ACC112 (cell line): ENCODE results near the gene SORBS1.

Experiments used
- H2AFZ ChIP-seq: fragments of 200-600 bp; sonication (generic); one replicate; pipeline ENCODE4 v1.6.0; 2017; ENCODE audit warnings: antibody characterized with exemption, low read length; ENCODE audit not compliant: unreplicated experiment
- H3K27ac ChIP-seq: fragments of 200-600 bp; sonication (generic); 2 replicates; pipeline ENCODE4 v1.5.1; 2014; ENCODE audit warnings: low read depth, mild to moderate bottlenecking, antibody characterized with exemption, low read length, moderate library complexity
- H3K27me3 ChIP-seq: fragments of 200-600 bp; sonication (generic); 2 replicates; pipeline ENCODE4 v1.6.1; 2014; ENCODE audit warnings: mild to moderate bottlenecking, antibody characterized with exemption, low read length, moderate library complexity, mixed read lengths; ENCODE audit not compliant: insufficient read depth
- H3K36me3 ChIP-seq: fragments of 200-600 bp; sonication (generic); 2 replicates; pipeline ENCODE4 v1.6.1; 2016; ENCODE audit warnings: mild to moderate bottlenecking, antibody characterized with exemption, low read length, moderate library complexity, mixed read lengths; ENCODE audit not compliant: insufficient read depth
- H3K4me1 ChIP-seq: fragments of 200-600 bp; sonication (generic); one replicate; pipeline ENCODE4 v1.6.1; 2016; ENCODE audit warnings: low read length, mixed read lengths; ENCODE audit not compliant: insufficient read depth, unreplicated experiment, control insufficient read depth
- H3K4me3 ChIP-seq: fragments of 200-600 bp; sonication (generic); 2 replicates; pipeline ENCODE4 v1.5.1; 2014; ENCODE audit warnings: mild to moderate bottlenecking, low read depth, low read length
- H3K79me2 ChIP-seq: fragments of 200-600 bp; sonication (generic); one replicate; pipeline ENCODE4 v1.6.0; 2016; ENCODE audit warnings: low read length; ENCODE audit not compliant: control insufficient read depth, unreplicated experiment, insufficient read depth

SORBS1 gene

GRCh38 chr10:95389982-95390381, 171.2 kb downstream of the SORBS1 start:
- H2AFZ ChIP-seq = no peak overlapping the region
- H3K36me3 ChIP-seq = no peaks in the 10 kb centered on the region
- H3K27me3 ChIP-seq = peaks cover 53% of the 10 kb centered on the region
- H3K79me2 ChIP-seq = no peaks in the 10 kb centered on the region
- no peak overlapping the region for H3K27ac ChIP-seq
- H3K4me1 ChIP-seq = no peaks in the 10 kb centered on the region
- H3K4me3 ChIP-seq = no peak overlapping the region

GRCh38 chr10:95389176-95389575, 172.0 kb downstream of the SORBS1 start:
- Histone ChIP-seq H3K27ac (no peak overlapping the region), H3K36me3 (no peaks in the 10 kb centered on the region), H3K4me1 (no peaks in the 10 kb centered on the region), H2AFZ (no peak overlapping the region), H3K4me3 (no peak overlapping the region), H3K79me2 (no peaks in the 10 kb centered on the region), H3K27me3 (peaks cover 58% of the 10 kb centered on the region)

GRCh38 chr10:95388539-95388938, 172.6 kb downstream of the SORBS1 start:
- no peak overlapping the region for H3K4me3 ChIP-seq
- no peaks in the 10 kb centered on the region for H3K79me2 ChIP-seq
- no peaks in the 10 kb centered on the region for H3K36me3 ChIP-seq
- H3K27me3 ChIP-seq = peaks cover 61% of the 10 kb centered on the region
- H3K27ac ChIP-seq = no peak overlapping the region
- no peak overlapping the region for H2AFZ ChIP-seq
- no peaks in the 10 kb centered on the region for H3K4me1 ChIP-seq

- H3K27me3 ChIP-seq = peaks cover 60% of the 10 kb centered on the region
- H3K27ac ChIP-seq = no peak overlapping the region
- H3K79me2 ChIP-seq = no peaks in the 10 kb centered on the region
- H3K36me3 ChIP-seq = no peaks in the 10 kb centered on the region
- H3K4me1 ChIP-seq = no peaks in the 10 kb centered on the region
- no peak overlapping the region for H3K4me3 ChIP-seq
- H2AFZ ChIP-seq = no peak overlapping the region
Observed at GRCh38 chr10:95388109-95388471, 173.1 kb downstream of the SORBS1 start.

GRCh38 chr10:95384011-95384704, 177.0 kb downstream of the SORBS1 start:
- H3K36me3 ChIP-seq = no peaks in the 10 kb centered on the region

GRCh38 chr10:95382596-95382995, 178.6 kb downstream of the SORBS1 start:
- Histone ChIP-seq H3K36me3 (no peaks in the 10 kb centered on the region), H3K4me3 (no peak overlapping the region), H2AFZ (no peak overlapping the region), H3K27me3 (peaks cover 59% of the 10 kb centered on the region), H3K4me1 (no peaks in the 10 kb centered on the region), H3K79me2 (no peaks in the 10 kb centered on the region), H3K27ac (no peak overlapping the region)

More at GRCh38 chr10:95384011-95384704, 177.0 kb downstream of the SORBS1 start:
- H2AFZ ChIP-seq = no peak overlapping the region
- H3K4me3 ChIP-seq = no peak overlapping the region
- no peaks in the 10 kb centered on the region for H3K4me1 ChIP-seq
- no peak overlapping the region for H3K27ac ChIP-seq
- no peaks in the 10 kb centered on the region for H3K79me2 ChIP-seq
- peaks cover 63% of the 10 kb centered on the region for H3K27me3 ChIP-seq

- Histone ChIP-seq H3K79me2 (no peaks in the 10 kb centered on the region), H3K27me3 (peaks cover 59% of the 10 kb centered on the region), H3K36me3 (no peaks in the 10 kb centered on the region), H3K4me3 (no peak overlapping the region), H3K27ac (no peak overlapping the region), H2AFZ (no peak overlapping the region), H3K4me1 (no peaks in the 10 kb centered on the region)
Observed at GRCh38 chr10:95382174-95382573, 179.0 kb downstream of the SORBS1 start.

GRCh38 chr10:95377950-95378349, 183.2 kb downstream of the SORBS1 start:
- Histone ChIP-seq H2AFZ (no peak overlapping the region), H3K27me3 (peaks cover 39% of the 10 kb centered on the region), H3K36me3 (no peaks in the 10 kb centered on the region), H3K4me1 (no peaks in the 10 kb centered on the region), H3K79me2 (no peaks in the 10 kb centered on the region), H3K4me3 (no peak overlapping the region), H3K27ac (no peak overlapping the region)

GRCh38 chr10:95375418-95375817, 185.8 kb downstream of the SORBS1 start:
- Histone ChIP-seq H3K27me3 (peaks cover 41% of the 10 kb centered on the region), H3K79me2 (no peaks in the 10 kb centered on the region), H3K27ac (no peak overlapping the region), H3K36me3 (no peaks in the 10 kb centered on the region), H2AFZ (no peak overlapping the region), H3K4me1 (no peaks in the 10 kb centered on the region), H3K4me3 (no peak overlapping the region)

GRCh38 chr10:95374597-95375209, 186.5 kb downstream of the SORBS1 start:
- Histone ChIP-seq H2AFZ (no peak overlapping the region), H3K27me3 (peaks cover 46% of the 10 kb centered on the region), H3K27ac (no peak overlapping the region), H3K79me2 (no peaks in the 10 kb centered on the region), H3K36me3 (no peaks in the 10 kb centered on the region), H3K4me1 (no peaks in the 10 kb centered on the region), H3K4me3 (no peak overlapping the region)

GRCh38 chr10:95373660-95374059, 187.5 kb downstream of the SORBS1 start:
- no peak overlapping the region for H3K4me3 ChIP-seq
- peaks cover 57% of the 10 kb centered on the region for H3K27me3 ChIP-seq
- H3K36me3 ChIP-seq = no peaks in the 10 kb centered on the region
- H2AFZ ChIP-seq = no peak overlapping the region
- H3K79me2 ChIP-seq = no peaks in the 10 kb centered on the region
- H3K27ac ChIP-seq = no peak overlapping the region
- no peaks in the 10 kb centered on the region for H3K4me1 ChIP-seq
